Measurements from ENCODE around the gene EPOP. TPM values are rescaled to one million over a fixed set of nuclear protein-coding genes. Genes with fewer than 3 reads are reported as not detected.
A peak's percentile ranks its signal among the peaks of the same experiment; 100 is the strongest.

Gene EPOP
- polyA plus RNA-seq, 1 experiment, result 0.17 TPM

GRCh38 chr17:38674014-38674748 is 576 bp downstream of the EPOP start:
- CTCF ChIA-PET, result interaction anchor here (0.6 to 1.8 kb wide), 2 partner anchors 116 to 170 kb away, joined by 4 to 6 read pairs; no protein-coding TSS in a partner anchor
- no peak for TF ChIP-seq CTCF (IDR thresholded peaks at IDR 0.05; ENCODE audit: low read depth, low read length)
- Histone ChIP-seq H3K4me3 (ENCODE audit: low read depth, low read length) (peak overlapping the region; percentile 42), H3K27me3 (ENCODE audit: control insufficient read depth, insufficient read depth, low read length) (peaks cover 52% of the 10 kb centered on the region), H3K9me3 (ENCODE audit: control insufficient read depth, insufficient read depth, low read length) (no peaks in the 10 kb centered on the region), H3K27ac (ENCODE audit: low read depth, low read length) (no peak overlapping the region)
- POLR2A ChIA-PET, result no interaction called here
- DNase-seq (ENCODE audit: low read depth, low spot score), result no peak

- TF ChIP-seq CTCF (IDR thresholded peaks at IDR 0.05; ENCODE audit: low read depth, low read length), result no peak
- H3K4me3 ChIP-seq (ENCODE audit: low read depth, low read length), result no peak overlapping the region
- no peak overlapping the region for H3K27ac ChIP-seq (ENCODE audit: low read depth, low read length)
- H3K27me3 ChIP-seq (ENCODE audit: control insufficient read depth, insufficient read depth, low read length), result peaks cover 57% of the 10 kb centered on the region
- DNase-seq (ENCODE audit: low read depth, low spot score), result no peak
- H3K9me3 ChIP-seq (ENCODE audit: control insufficient read depth, insufficient read depth, low read length), result no peaks in the 10 kb centered on the region
- CTCF ChIA-PET, result interaction anchor here (0.6 to 1.8 kb wide), 2 partner anchors 116 to 169 kb away, joined by 4 to 6 read pairs; no protein-coding TSS in a partner anchor
- POLR2A ChIA-PET, result no interaction called here
Observed at GRCh38 chr17:38673707-38674013, 1.1 kb downstream of the EPOP start.

- peaks cover 63% of the 10 kb centered on the region for H3K27me3 ChIP-seq (ENCODE audit: control insufficient read depth, insufficient read depth, low read length)
- H3K27ac ChIP-seq (ENCODE audit: low read depth, low read length), result no peak overlapping the region
Observed at GRCh38 chr17:38672788-38673706, 1.7 kb downstream of the EPOP start.

GRCh38 chr17:38671939-38672720 is 2.6 kb downstream of the EPOP start:
- no peak for DNase-seq (ENCODE audit: low read depth, low spot score)
- ChIA-PET CTCF (interaction anchor here (0.9 kb wide), 1 partner anchor 9 kb away, joined by 5 read pairs; no protein-coding TSS in a partner anchor), POLR2A (no interaction called here)
- Histone ChIP-seq H3K27me3 (ENCODE audit: control insufficient read depth, insufficient read depth, low read length) (peaks cover 63% of the 10 kb centered on the region), H3K9me3 (ENCODE audit: control insufficient read depth, insufficient read depth, low read length) (no peaks in the 10 kb centered on the region), H3K4me3 (ENCODE audit: low read depth, low read length) (no peak overlapping the region), H3K27ac (ENCODE audit: low read depth, low read length) (no peak overlapping the region)
- no peak for TF ChIP-seq CTCF (IDR thresholded peaks at IDR 0.05; ENCODE audit: low read depth, low read length)

More at GRCh38 chr17:38672788-38673706, 1.7 kb downstream of the EPOP start:
- CTCF ChIA-PET, result interaction anchor here (1.8 kb wide), 1 partner anchor 115 kb away, joined by 6 read pairs; no protein-coding TSS in a partner anchor
- no peak for DNase-seq (ENCODE audit: low read depth, low spot score)
- POLR2A ChIA-PET, result no interaction called here
- TF ChIP-seq CTCF (IDR thresholded peaks at IDR 0.05; ENCODE audit: low read depth, low read length), result no peak
- Histone ChIP-seq H3K9me3 (ENCODE audit: control insufficient read depth, insufficient read depth, low read length) (no peaks in the 10 kb centered on the region), H3K4me3 (ENCODE audit: low read depth, low read length) (no peak overlapping the region)
